ENCODE results near the gene KLHL36. TPM values are rescaled to one million over a fixed set of nuclear protein-coding genes. Genes with fewer than 3 reads are reported as not detected.
"Not testable (repeated sequence)": the region's sequence is repeated elsewhere in the genome, so short reads cannot be mapped to it uniquely, and the experiment has no call there.

The KLHL36 gene
- total RNA-seq, 1 donor from 2014 or later, result 51.6 TPM

DNA sequence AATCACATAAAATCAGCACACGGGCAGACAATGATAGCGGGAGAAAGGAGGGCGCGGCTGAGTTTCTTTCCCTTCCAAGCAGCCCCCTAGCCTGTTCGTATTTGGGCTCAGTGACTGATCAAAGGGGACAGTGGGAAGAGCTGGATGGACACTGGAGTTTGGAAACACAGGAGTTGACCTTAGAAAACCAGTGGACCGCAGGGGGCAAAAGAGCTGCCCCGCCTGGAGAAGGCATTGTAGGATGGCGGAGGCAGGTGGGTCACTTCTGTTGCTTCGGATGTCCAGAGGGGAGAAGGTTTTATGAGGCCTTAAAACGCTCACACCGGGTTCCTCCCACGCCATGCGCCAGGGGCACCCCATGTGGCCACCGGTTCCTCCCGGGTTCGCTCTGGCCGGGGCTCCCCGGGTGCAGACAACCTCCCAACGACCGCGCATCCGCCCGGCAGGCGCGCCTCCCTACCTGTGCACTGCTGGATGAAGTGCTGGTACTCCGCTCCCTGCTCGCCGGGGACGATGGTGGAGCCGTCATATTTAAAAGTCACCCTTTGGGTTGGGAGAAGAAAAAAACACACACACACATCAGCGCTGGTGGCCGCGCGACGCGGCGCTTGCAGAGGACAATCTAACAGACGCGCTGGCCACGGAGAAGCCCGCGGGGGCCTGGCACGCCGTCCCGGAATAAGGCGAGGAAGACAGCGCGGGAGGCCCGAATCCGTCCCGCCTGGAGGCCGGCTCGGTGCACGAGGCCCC, 31.1 kb upstream of the KLHL36 start:
- peak in 1 of 2 experiments; percentile 59 for DNase-seq (ENCODE audit: low spot score in 2 of 2, unreplicated experiment in 2 of 2)
- H3K4me1 Mint-ChIP-seq, result peaks cover 40% of the 10 kb centered on the region
- no peaks in the 10 kb centered on the region for H3K9me3 Mint-ChIP-seq

DNA sequence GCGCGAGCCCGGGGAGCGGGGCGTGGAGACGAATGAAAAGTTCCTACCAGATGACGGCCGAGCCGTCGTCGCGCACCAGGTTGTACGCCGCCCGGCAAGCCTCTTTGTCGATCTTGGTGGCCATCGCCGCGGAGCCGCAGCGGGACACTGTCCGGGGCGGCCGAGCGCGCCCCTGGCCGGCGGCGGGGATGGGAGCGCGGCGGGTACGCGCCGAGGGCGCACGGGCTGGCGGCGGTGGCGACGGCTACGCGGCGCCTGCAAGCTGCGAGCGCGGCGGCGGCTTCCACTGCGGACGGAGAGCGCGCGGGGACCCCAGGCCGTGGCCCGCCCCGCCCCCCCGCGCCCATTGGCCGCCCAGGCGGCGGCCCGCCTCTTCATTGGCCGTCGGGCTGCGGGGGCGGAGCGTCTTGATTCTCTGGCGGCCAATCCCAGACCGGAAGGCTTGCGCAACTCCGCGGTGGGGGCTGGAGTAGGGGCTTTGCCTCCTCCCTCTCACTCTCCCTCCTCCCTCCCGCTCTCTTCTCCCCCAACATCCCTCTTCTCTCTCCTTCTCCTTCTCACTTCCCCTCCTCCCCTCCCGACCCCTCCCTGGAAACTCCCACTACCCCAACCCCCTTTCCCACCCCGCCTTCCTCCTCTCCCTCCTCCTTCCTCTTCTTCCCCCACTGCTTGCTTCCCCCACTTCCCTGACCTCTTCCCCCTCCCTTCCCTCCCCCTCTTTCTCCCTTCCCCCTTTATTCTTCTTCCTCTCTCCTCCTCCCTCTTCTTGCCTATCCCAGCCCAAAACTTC, 30.3 kb upstream of the KLHL36 start, which contains the start of gene COTL1:
COTL1 (minus strand) TSS at position 288 of the 790 bp plus-strand sequence; CDS start at position 124, 164 bp downstream.
- no peaks in the 10 kb centered on the region for H3K9me3 Mint-ChIP-seq
- H3K4me3 Mint-ChIP-seq, result peak within 1 kb of the TSS; percentile 93
- H3K27ac Mint-ChIP-seq, result peak within 1 kb of the TSS; percentile 86
- H3K27me3 Mint-ChIP-seq (ENCODE audit: low read depth), result no peaks in the 10 kb centered on the region
- DNase-seq (ENCODE audit: low spot score in 2 of 2, unreplicated experiment in 2 of 2), result peak; percentile 90 to 91
- H3K4me1 Mint-ChIP-seq, result peaks cover 40% of the 10 kb centered on the region
- TF ChIP-seq, protein P1, sequence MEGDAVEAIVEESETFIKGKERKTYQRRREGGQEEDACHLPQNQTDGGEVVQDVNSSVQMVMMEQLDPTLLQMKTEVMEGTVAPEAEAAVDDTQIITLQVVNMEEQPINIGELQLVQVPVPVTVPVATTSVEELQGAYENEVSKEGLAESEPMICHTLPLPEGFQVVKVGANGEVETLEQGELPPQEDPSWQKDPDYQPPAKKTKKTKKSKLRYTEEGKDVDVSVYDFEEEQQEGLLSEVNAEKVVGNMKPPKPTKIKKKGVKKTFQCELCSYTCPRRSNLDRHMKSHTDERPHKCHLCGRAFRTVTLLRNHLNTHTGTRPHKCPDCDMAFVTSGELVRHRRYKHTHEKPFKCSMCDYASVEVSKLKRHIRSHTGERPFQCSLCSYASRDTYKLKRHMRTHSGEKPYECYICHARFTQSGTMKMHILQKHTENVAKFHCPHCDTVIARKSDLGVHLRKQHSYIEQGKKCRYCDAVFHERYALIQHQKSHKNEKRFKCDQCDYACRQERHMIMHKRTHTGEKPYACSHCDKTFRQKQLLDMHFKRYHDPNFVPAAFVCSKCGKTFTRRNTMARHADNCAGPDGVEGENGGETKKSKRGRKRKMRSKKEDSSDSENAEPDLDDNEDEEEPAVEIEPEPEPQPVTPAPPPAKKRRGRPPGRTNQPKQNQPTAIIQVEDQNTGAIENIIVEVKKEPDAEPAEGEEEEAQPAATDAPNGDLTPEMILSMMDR (IDR thresholded peaks at IDR 0.05; ENCODE audit: unreplicated experiment), result no peak
- H3K36me3 Mint-ChIP-seq, result peaks cover 5% of the 10 kb centered on the region

More for the DNA sequence above, 31.1 kb upstream of the KLHL36 start:
- no peaks in the 10 kb centered on the region for H3K27me3 Mint-ChIP-seq (ENCODE audit: low read depth)
- H3K4me3 Mint-ChIP-seq, result peak overlapping the region; percentile 93
- TF ChIP-seq, protein P1 (IDR thresholded peaks at IDR 0.05; ENCODE audit: unreplicated experiment), result no peak
- H3K36me3 Mint-ChIP-seq, result peaks cover 5% of the 10 kb centered on the region
- peak overlapping the region; percentile 79 for H3K27ac Mint-ChIP-seq

DNA sequence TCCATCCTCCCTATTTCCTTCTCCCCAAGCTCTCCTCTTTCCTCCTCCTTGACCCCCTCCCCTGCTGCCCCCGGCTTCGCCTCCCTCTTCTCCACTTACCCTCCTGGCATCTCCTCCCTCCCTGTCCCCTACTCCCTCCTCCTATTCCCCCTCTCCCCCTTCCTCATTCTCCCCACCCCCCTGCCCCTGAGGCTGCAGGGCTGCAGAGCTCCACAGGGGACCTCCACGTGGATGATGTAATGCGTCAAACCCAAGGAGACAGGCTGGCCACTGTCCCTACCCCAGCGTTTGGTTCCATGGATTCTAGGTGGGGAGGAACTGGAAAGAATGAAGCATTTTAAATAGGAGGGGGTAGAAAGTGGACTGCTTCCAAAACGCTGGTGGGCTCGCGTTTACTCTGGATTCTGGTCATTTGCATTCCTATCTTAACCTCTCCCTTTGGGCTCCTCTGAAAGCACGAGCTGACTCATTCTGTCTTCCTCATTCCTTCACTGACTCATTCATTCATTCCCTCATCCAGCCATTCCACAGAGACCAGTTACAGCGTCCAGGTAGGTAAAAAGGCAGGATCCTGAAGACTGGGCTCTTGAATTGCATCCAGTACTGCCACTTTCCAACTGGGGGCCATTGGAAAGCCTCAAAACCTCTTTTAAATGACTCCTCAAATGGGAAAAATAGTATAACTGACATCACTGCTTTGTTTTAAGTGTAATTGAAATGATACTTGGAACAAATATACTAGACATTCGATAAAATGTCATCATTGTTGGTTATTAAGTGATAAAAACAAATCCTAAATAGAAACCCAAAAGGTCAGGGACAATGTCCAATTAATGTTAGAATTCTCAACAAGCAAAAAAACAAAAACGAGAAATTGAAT, 29.5 kb upstream of the KLHL36 start:
- no peaks in the 10 kb centered on the region for H3K9me3 Mint-ChIP-seq
- TF ChIP-seq, protein P1 (IDR thresholded peaks at IDR 0.05; ENCODE audit: unreplicated experiment), result no peak
- H3K4me1 Mint-ChIP-seq, result peaks cover 39% of the 10 kb centered on the region
- no peaks in the 10 kb centered on the region for H3K27me3 Mint-ChIP-seq (ENCODE audit: low read depth)
- H3K27ac Mint-ChIP-seq, result peak overlapping the region; percentile 86
- DNase-seq (ENCODE audit: low spot score in 2 of 2, unreplicated experiment in 2 of 2), result no peak
- H3K36me3 Mint-ChIP-seq, result peaks cover 2% of the 10 kb centered on the region
- peak overlapping the region; percentile 33 for H3K4me3 Mint-ChIP-seq

DNA sequence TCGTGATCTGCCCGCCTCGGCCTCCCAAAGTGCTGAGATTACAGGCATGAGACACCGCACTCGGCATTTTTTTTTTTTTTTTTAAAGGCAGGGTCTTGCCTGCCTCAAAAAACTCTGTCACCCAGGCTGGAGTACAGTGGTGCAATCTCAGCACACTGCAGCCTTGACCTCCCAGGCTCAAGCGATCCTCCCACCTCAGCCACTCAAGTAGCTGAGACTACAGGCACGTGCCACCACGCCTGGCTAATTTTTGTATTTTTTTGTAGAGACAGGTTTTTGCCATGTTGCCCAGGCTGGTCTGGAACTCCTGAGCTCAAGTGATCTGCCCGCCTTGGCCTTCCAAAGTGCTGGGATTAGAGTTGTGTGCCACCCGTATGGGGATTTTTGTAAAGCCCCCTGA, 27.4 kb upstream of the KLHL36 start:
- H3K36me3 Mint-ChIP-seq; DNase-seq (ENCODE audit: low spot score in 2 of 2, unreplicated experiment in 2 of 2); H3K9me3 Mint-ChIP-seq; H3K27me3 Mint-ChIP-seq (ENCODE audit: low read depth); H3K4me3 Mint-ChIP-seq: not testable (repeated sequence)
- Mint-ChIP-seq H3K4me1 (peaks cover 21% of the 10 kb centered on the region), H3K27ac (peak overlapping the region; percentile 2)

DNA sequence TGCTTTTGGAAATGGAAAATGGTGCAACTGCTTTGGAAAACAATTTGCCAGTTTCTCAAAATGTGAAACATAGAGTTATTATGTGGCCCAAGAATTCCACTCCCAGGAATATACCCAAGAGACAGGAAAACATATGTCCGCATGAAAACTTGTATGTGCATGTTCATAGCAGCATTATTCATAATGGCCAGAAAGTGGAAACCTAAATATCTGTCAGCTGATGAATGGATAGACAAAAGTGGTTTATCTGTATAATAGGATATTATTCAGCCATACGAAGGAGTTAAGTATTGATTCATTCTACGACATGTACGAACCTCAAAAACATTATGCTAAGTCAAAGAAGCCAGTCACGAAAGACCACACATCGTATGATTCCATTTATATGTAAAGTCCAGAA, 22.8 kb upstream of the KLHL36 start:
- Mint-ChIP-seq H3K4me3 (no peak overlapping the region), H3K4me1 (peaks cover 4% of the 10 kb centered on the region), H3K36me3 (no peaks in the 10 kb centered on the region), H3K27me3 (ENCODE audit: low read depth) (no peaks in the 10 kb centered on the region), H3K9me3 (no peaks in the 10 kb centered on the region), H3K27ac (no peak overlapping the region)
- DNase-seq (ENCODE audit: low spot score in 2 of 2, unreplicated experiment in 2 of 2), result no peak
- TF ChIP-seq, protein P1 (IDR thresholded peaks at IDR 0.05; ENCODE audit: unreplicated experiment), result no peak
